CD4-positive, alpha-beta T cell treated with Interleukin-15 for 1 hour (primary cell): Measurements from ENCODE around the gene RHBG.

Source experiments
- DNase-seq: peaks from one replicate; pipeline ENCODE4 v3.0.0-alpha.2; 2020

Gene RHBG

GRCh38 chr1:156386949-156387869 lies 18.2 kb downstream of the RHBG start:
- no peak for DNase-seq

- DNase-seq, result no peak
These were observed 18.8 kb downstream of the RHBG start for GRCh38 chr1:156387870-156388173.

- no peak for DNase-seq
These were observed 19.4 kb downstream of the RHBG start for GRCh38 chr1:156388174-156389137.

DNA sequence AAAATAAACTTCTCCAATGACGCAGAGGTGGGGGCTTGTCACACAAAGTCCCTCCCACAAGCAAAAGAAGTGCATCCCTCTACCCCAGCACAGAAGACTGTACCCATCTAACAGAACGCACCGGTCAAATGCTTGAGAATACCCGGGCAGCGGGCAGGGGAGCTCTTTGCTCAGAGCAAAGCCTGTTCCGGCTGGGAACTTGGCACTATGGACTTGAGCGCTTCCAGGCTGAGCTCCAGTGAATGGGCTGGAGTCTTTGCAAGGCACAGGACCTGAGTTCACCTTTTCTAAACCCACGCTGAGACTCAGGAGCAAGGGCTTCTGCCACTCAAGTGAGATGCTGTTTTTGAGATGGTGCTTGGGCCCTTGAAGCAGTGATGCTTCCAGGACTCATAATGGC lies 20.3 kb downstream of the RHBG start:
- DNase-seq, result no peak

- no peak for DNase-seq
These were observed 21.7 kb downstream of the RHBG start for GRCh38 chr1:156390469-156391365.

DNA sequence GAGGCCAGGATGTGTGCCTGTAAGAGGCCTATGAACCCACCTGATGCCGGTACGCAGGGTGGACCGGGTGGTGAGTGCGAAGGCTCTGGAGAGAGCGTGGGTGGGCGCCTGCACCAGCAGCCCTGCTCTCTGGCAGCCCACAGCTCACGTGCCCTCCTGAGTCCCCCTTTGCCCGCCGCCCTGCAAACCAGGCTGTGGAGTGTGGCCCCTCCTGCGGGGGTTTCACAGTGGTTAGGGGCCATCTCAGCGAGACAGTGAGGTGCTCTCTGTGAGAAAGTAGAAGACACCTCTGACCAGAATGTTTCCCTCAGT lies 22.3 kb downstream of the RHBG start:
- no peak for DNase-seq

DNA sequence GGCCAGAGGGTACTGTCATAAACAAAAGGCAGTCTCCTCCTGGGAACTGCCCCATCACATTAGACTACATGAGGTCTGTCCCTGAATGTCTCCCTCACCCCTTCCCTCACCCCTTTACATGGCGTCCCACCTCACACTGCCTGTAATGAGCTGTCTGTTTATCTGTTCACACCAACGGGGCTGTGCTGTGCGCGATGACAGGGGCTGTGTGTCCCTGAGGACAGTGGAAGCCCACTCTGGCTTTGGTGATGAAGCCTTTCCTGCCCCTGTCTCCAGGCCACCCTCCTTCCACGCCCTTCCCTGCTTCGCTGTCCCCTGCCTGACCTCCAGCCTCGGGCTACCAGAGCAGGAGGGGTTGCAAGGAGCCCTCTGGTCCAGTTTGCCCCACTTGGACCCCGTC lies 22.7 kb downstream of the RHBG start:
- no peak for DNase-seq

DNA sequence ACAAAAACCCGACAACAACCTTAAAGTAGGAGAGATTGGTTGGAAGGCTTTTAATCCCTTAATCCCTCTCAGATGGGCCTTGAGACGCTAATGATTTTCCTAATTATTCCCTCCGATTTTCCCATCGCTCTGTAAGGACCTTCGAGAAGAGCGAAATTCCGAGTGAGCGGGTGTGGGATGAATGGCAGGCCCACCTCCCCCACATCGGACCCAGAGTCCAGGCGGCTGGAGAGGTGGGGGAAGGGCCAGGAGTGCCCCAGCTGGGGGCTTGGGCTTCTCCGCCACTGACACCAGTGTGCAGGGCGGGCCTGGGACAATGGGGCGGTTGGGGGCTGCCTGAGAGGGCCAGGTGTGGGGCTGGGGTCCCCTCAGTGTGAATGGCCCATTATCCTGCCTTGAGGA lies 23.4 kb downstream of the RHBG start:
- DNase-seq, result no peak

DNA sequence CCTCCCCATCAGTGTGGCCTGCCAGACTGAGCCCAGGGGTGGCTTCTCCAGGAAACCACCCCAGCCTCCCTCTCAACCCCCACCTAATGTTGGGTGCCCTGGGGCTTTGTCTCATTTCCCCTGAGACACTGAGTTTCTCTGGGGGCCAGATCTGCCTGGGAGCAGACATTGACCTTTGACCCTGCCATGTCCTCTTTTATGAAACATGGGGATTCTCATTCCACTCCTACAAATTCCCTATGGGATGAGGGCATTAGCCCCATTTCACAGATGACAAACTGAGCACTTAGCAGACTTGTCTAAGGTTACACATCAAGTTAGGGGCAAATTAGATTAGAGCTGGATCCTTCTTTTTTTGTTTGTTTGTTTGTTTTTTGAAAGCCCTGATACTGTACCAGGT lies 24.1 kb downstream of the RHBG start:
- no peak for DNase-seq

GRCh38 chr1:156394082-156394481 lies 25.1 kb downstream of the RHBG start:
- DNase-seq, result no peak

DNA sequence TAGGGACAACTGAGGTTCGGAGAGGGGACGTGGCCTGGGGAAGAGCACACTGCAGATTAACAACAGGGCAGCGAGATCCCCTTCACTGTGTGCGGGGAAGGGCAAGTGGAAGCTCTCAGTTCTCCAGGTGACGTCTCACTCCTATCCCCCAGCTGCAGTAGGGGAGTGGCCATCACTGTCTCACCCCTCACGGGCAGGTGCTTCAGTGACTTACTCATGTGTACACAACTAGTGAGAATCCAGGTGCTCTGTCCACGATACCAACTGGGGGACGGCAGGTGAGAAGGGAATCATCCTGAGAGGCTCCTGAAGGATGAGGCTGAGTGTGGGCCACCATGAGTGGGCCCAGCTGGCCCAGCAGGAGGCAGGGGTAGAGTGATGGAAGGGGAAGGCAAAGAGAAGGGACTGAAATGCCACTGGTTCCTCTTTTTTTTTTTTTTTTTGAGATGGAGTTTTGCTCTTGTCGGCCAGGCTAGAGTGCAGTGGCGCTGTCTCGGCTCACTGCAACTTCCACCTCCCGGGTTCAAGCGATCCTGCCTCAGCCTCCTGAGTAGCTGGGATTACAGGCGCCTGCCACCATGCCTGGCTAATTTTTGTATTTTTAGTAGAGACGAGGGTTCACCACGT lies 25.9 kb downstream of the RHBG start:
- no peak for DNase-seq

DNA sequence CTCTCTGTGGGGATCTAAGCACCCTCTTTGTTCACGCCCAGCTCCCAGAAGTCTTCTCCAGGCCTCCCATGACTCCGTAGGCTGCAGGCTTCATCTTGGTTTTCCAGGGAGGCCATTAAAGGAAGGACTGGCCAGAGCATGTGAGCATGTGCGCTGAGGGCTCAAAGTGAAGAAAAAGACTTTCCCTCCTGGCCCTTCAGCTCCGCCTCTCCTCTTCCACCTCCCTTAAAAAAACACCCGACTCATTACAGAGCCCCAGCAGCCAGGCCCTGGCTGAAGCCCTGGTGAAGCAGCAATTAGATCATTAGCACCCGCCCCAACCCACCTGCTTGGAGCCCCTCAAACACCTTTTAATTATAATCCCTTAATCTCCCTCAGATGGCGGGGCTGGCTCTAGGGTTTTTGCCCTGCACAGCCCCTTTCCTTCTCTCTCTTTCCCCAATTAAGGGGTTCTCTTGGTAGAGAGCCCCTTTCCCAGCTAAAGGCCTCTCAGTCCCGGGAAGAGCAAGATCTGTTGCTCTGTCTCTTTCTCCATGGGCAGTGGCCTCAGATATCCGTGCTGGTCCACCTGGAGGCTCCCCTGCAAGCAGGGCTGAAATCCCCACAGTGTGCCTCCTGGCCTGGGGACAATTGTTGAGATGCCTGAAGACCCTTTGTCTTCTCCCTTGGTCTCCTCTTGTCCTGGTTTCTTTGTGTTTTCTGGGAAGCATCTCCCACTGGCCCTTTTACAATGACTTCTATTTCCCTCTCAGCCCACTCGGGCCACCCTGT lies 30.5 kb downstream of the RHBG start:
- DNase-seq, result no peak

DNA sequence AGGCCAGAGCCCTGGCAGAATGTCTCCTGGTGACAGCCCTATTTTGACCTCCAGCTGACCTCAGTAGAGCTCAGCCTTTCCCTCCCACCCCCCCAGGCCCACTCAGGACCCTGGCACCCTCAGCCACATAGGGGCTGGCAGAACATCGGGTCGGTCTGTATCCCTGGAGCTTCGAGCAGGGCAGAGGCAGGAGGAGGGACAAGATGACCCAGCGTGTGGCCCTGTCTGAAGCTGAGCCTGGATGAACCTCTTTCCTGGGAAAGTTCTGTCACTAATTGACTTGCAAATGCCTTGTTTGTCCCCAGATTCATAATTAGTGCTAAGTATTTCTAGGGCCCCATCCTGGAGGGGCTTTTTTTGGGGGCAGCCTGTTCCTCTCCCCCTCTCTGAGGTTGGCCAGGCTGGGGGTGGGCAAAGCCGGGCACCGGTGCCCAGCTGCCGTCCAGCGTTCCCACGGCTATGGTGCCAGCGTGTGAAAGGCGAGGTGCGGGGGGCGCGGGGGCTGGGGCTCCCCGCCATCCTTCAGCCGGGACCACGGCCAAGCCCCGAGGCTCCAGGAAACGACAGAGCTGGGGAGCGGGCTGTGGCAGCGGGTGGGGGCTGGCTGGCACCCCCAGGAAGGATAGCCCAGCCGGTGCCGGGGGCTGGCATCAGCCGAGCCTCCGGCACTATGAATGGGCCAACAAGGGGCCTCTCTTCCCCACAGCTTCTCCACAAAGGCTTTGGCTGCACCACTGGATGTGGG lies 31.4 kb downstream of the RHBG start:
- DNase-seq, result no peak

DNA sequence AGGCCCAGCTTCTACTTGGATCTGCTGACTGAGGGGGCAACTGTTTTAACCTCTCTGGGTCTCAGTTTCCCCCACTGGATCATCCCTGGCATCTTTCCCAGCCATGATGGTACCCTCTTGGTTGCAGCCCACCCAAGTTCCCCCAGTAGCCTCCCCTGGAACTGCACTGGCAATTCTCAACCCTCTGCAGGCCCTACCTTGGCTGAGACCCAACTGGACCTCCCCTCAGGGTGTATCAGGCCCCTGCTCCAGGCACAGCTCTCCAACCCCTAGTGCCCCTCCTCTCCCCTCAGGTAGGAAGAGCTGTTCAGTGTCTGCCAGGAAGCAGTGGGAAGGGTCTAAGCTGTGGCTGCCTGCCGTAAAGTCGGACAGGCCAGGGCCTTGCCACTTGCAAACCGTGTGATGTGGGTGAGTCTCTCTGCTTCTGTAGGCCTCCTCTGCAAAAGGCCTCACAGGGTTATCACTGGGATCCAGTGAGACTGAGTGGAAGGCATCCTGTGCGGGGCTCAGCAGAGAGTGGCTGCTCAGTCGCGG lies 32.1 kb downstream of the RHBG start:
- DNase-seq, result no peak

DNA sequence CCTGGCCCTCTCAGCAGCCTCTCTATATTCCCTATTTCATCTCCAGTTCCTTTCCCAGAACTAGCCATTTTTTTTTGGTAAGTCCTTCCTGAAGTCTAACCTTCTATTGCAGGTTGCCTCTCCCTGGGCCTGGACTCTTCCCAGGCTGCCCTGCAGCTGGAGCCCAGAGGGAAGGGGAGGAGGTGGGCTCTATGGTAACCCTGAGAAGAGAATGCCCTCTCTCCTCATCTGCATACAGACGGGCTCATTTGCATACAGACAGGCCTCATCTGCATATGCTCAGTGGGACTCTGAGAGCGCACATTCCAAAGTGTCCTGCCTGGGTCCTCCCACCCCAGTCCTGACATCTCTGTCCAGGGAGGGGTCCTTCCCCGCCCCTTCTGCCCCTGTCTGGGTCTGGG lies 32.7 kb downstream of the RHBG start:
- no peak for DNase-seq

DNA sequence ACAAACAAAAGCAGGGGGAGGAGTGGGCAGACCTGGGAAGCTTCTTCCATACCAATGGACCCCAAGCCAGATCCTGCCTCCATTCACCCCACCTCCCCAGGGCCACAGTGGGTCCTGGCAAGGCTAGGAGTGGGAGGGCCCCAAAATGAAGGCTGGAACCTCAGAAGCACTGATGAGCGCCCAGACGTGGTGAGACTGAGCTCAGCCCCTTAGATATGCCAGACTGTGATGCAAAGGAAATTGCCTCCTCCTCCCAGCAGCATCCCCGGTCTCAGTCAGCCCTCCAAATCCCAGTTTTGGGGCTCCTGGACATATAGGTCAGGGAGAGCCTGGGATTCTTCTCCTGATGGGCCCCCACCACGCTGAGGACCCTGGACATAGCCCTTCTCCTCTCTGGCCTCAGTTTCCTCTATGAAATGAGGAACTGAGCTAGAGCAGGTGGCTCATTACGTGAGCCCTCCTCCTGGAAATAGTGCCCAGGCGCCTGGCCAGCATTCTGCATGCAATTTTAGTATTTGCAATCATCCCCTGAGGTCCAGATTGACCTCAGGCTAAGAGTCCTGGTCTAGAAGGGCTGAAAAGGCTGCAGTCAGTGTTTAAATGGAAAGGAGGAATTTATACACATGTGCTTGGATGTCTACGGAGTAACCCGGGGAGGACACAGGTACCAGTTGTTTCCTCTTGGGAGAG lies 33.5 kb downstream of the RHBG start:
- DNase-seq, result no peak

DNA sequence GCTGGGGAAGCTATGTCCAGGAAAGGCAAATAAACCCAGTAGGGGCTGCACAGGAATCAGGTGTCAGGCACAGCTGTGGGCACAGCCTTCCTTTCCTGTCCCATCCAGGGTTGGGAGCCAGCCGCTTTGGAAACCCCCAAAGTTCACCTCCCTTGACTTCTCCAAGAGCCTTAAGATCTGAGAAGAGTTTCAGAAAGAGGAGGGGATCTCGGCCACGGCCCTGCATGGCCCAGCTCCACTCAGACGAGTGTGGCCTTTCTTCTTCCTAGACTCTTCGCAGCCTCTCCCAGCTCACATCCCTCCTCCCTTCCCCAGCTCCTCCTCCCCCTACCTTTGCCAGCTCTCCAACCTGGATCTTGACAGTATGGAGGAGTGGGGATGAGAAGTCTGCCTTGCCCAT lies 36.7 kb downstream of the RHBG start:
- no peak for DNase-seq

GRCh38 chr1:156406251-156406650 lies 37.2 kb downstream of the RHBG start:
- no peak for DNase-seq

DNA sequence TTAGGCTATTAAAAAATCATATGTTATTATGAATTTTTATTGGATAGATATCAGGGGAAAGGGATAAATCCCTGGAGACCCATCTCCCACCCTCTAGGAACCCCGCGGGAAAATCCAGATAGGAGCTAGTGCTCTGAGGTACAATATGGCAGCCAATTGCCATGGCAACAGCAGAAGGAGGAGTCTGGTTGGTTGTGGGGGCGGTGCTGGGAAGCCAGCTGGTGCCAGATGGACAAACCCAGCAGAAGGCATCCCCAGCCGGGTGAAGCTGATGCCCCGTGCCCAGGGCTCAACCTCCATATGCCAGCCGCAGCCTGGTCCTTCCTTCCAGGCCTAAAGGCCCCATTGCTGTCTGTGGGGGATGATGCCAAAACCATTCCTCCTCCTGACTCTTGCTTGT lies 38.3 kb downstream of the RHBG start:
- no peak for DNase-seq

DNA sequence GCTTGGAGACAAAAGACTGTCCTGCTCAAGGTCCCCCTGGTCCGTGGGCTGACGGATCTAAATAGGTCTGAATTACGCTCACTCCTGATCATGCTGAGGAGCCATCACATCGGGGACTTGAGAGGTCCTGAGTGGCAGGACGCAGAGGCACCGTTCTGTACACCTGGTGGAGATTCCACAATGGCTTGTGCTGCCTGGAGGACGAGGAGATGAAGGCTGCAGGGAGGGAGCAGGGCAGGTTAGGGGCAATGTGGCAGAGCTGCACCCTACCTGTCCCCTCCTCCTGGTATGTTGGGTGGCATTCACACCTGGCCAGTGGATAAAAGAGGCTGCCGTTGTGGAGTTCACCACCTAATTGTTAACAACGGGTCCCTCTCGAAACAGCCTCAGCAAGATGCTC lies 38.7 kb downstream of the RHBG start:
- no peak for DNase-seq
